Stomach smooth muscle (tissue), 2 donors: Measurements from ENCODE around the gene PRKACA.

Experiments used
- H3K27ac ChIP-seq: one replicate; pipeline ENCODE4 v1.7.0; 2013; ENCODE audit warnings: mild to moderate bottlenecking, low read length, inconsistent platforms
- H3K27me3 ChIP-seq, 2 donors: one replicate each; pipeline ENCODE4 v1.7.0; 2013; ENCODE audit warnings: low read length in 2 of 2; ENCODE audit not compliant: insufficient read depth in 2 of 2, control insufficient read depth in 1 of 2
- H3K36me3 ChIP-seq, 2 donors: one replicate each; pipeline ENCODE4 v1.7.0; 2013; ENCODE audit warnings: low read length in 2 of 2; ENCODE audit not compliant: control insufficient read depth in 2 of 2, insufficient read depth in 2 of 2
- H3K4me1 ChIP-seq: one replicate; pipeline ENCODE4 v1.7.0; 2013; ENCODE audit warnings: low read length; ENCODE audit not compliant: control insufficient read depth, insufficient read depth
- H3K4me3 ChIP-seq, 2 donors: one replicate each; pipeline ENCODE4 v1.7.0; 2013; ENCODE audit warnings: low read length in 2 of 2
- H3K9ac ChIP-seq, 2 donors: one replicate each; pipeline ENCODE4 v1.7.0; 2013; ENCODE audit warnings: low read length in 2 of 2, mild to moderate bottlenecking in 1 of 2
- H3K9me3 ChIP-seq, 2 donors: one replicate each; pipeline ENCODE4 v1.7.0; 2013; ENCODE audit warnings: low read length in 2 of 2; ENCODE audit not compliant: control insufficient read depth in 2 of 2
- donor health status: healthy.
- donor health status: Pancreatic carcinoma.

Gene PRKACA

GRCh38 chr19:14106840-14107239, 10.7 kb downstream of the PRKACA start:
- H3K27ac ChIP-seq = no peak overlapping the region
- H3K4me3 ChIP-seq = no peak overlapping the region
- no peak overlapping the region for H3K9ac ChIP-seq
- H3K4me1 ChIP-seq = peaks cover 17% of the 10 kb centered on the region
- peaks cover 19 to 21% of the 10 kb centered on the region in 2 donors for H3K36me3 ChIP-seq
- no peaks in the 10 kb centered on the region for H3K27me3 ChIP-seq
- no peaks in the 10 kb centered on the region for H3K9me3 ChIP-seq

- peaks cover 12% of the 10 kb centered on the region for H3K4me1 ChIP-seq
- H3K4me3 ChIP-seq = no peak overlapping the region
- peaks cover 22 to 27% of the 10 kb centered on the region in 2 donors for H3K36me3 ChIP-seq
- H3K9me3 ChIP-seq = no peaks in the 10 kb centered on the region
- no peak overlapping the region for H3K9ac ChIP-seq
- no peaks in the 10 kb centered on the region for H3K27me3 ChIP-seq
- H3K27ac ChIP-seq = peak overlapping the region; percentile 18
These were observed 11.9 kb downstream of the PRKACA start for GRCh38 chr19:14105680-14106079.

GRCh38 chr19:14103310-14103709, 14.3 kb downstream of the PRKACA start:
- Histone ChIP-seq H3K27ac (no peak overlapping the region), H3K4me1 (peaks cover 11% of the 10 kb centered on the region), H3K27me3 (no peaks in the 10 kb centered on the region), H3K9ac (no peak overlapping the region), H3K36me3 (peaks cover 25 to 30% of the 10 kb centered on the region in 2 donors), H3K9me3 (no peaks in the 10 kb centered on the region), H3K4me3 (no peak overlapping the region)

GRCh38 chr19:14102756-14103155, 14.8 kb downstream of the PRKACA start:
- no peak overlapping the region for H3K4me3 ChIP-seq
- H3K27ac ChIP-seq = no peak overlapping the region
- peaks cover 29 to 31% of the 10 kb centered on the region in 2 donors for H3K36me3 ChIP-seq
- H3K9ac ChIP-seq = no peak overlapping the region
- no peaks in the 10 kb centered on the region for H3K9me3 ChIP-seq
- H3K4me1 ChIP-seq = peaks cover 7% of the 10 kb centered on the region
- no peaks in the 10 kb centered on the region for H3K27me3 ChIP-seq

GRCh38 chr19:14102102-14102696, 15.4 kb downstream of the PRKACA start:
- Histone ChIP-seq H3K36me3 (peaks cover 33 to 35% of the 10 kb centered on the region in 2 donors), H3K4me1 (peaks cover 1% of the 10 kb centered on the region), H3K9ac (no peak overlapping the region), H3K27me3 (no peaks in the 10 kb centered on the region), H3K27ac (no peak overlapping the region), H3K9me3 (no peaks in the 10 kb centered on the region), H3K4me3 (no peak overlapping the region)

GRCh38 chr19:14101003-14101545, 16.5 kb downstream of the PRKACA start:
- H3K36me3 ChIP-seq = peaks cover 33 to 44% of the 10 kb centered on the region in 2 donors
- no peak overlapping the region for H3K9ac ChIP-seq
- H3K9me3 ChIP-seq = no peaks in the 10 kb centered on the region
- no peak overlapping the region for H3K27ac ChIP-seq
- H3K4me1 ChIP-seq = no peaks in the 10 kb centered on the region
- H3K27me3 ChIP-seq = no peaks in the 10 kb centered on the region
- H3K4me3 ChIP-seq = no peak overlapping the region

- no peak overlapping the region for H3K27ac ChIP-seq
- no peaks in the 10 kb centered on the region for H3K4me1 ChIP-seq
- no peak overlapping the region for H3K4me3 ChIP-seq
- H3K36me3 ChIP-seq = peaks cover 24 to 30% of the 10 kb centered on the region in 2 donors
- H3K27me3 ChIP-seq = no peaks in the 10 kb centered on the region
- H3K9ac ChIP-seq = no peak overlapping the region
- peaks cover 2 to 6% of the 10 kb centered on the region in 2 donors for H3K9me3 ChIP-seq
These were observed 19.9 kb downstream of the PRKACA start for GRCh38 chr19:14097532-14098151.

- no peaks in the 10 kb centered on the region for H3K27me3 ChIP-seq
- H3K4me1 ChIP-seq = peaks cover 4% of the 10 kb centered on the region
- H3K36me3 ChIP-seq = peaks cover 17 to 23% of the 10 kb centered on the region in 2 donors
- no peak overlapping the region for H3K4me3 ChIP-seq
- no peak overlapping the region for H3K27ac ChIP-seq
- no peak overlapping the region for H3K9ac ChIP-seq
- peaks cover 2 to 6% of the 10 kb centered on the region in 2 donors for H3K9me3 ChIP-seq
These were observed 21.1 kb downstream of the PRKACA start for GRCh38 chr19:14096272-14096992.

GRCh38 chr19:14094854-14095253, 22.7 kb downstream of the PRKACA start:
- Histone ChIP-seq H3K27ac (no peak overlapping the region), H3K9ac (no peak overlapping the region), H3K9me3 (peaks cover 2 to 6% of the 10 kb centered on the region in 2 donors), H3K27me3 (no peaks in the 10 kb centered on the region), H3K36me3 (peaks cover 11 to 14% of the 10 kb centered on the region in 2 donors), H3K4me1 (peaks cover 4% of the 10 kb centered on the region), H3K4me3 (no peak overlapping the region)

GRCh38 chr19:14093117-14093823, 24.3 kb downstream of the PRKACA start:
- H3K36me3 ChIP-seq = peaks cover 15 to 18% of the 10 kb centered on the region in 2 donors

More at GRCh38 chr19:14093117-14093823, 24.3 kb downstream of the PRKACA start:
- Histone ChIP-seq H3K27me3 (no peaks in the 10 kb centered on the region), H3K4me1 (peaks cover 14% of the 10 kb centered on the region), H3K9me3 (peaks cover 2 to 6% of the 10 kb centered on the region in 2 donors), H3K9ac (no peak overlapping the region), H3K4me3 (no peak overlapping the region), H3K27ac (no peak overlapping the region)
